NCI-H2029 treated with DMSO at 0.1 percent for 48 hours (cell line): Measurements from ENCODE around the gene BAHCC1.

Experiments
- DNase-seq: peaks from one replicate; lab custom pipeline; 2025; lab: John Stamatoyannopoulos, UW

The BAHCC1 gene

DNA sequence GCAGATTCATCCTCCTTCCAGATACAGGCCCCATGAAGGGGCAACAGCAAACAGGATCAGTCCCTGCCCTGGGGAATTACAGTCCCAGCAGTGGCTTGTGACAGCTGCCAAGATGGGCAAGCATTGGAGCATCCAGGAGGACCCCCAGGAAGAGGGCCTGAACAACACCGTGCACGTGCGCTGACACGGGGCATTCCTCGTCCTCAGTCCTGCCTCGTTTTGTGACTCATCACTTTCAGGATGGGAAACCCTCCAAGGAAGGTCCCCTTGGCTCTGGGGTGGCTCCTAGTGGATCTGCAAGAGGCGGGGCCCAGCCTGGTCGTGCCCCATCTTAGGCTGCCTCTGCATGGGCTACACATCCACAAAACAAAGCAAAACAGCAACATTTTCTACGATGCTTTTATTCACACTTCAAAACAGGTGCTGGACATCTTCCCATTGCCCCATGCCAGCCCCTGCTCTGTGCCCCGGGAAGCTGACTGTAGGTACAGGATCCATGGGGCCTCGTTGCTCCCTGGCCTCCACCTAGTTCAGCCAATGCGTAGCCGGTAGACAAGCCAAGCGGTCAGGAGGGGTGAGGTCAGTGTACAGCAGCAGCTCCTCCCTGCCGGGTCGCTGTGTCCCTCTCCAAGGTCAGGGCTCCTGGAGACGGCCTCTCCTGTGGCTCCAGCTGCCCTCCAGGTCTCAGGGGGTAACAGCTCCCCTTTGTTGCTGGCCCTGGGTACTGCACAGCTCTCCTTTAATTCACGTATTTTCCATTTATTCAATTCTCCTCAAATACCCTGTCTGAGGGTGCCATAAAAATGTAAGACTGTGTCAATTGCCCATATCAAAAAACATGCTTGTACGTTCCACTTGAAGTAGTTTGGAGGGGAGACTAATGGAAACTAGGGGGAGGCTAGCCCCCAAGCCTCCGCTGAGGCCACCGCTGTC is 85.1 kb downstream of the BAHCC1 start:
- no peak for DNase-seq

GRCh38 chr17:81481073-81481799 is 86.0 kb downstream of the BAHCC1 start:
- peak; percentile 22 for DNase-seq

GRCh38 chr17:81481815-81482505 is 86.7 kb downstream of the BAHCC1 start:
- no peak for DNase-seq

DNA sequence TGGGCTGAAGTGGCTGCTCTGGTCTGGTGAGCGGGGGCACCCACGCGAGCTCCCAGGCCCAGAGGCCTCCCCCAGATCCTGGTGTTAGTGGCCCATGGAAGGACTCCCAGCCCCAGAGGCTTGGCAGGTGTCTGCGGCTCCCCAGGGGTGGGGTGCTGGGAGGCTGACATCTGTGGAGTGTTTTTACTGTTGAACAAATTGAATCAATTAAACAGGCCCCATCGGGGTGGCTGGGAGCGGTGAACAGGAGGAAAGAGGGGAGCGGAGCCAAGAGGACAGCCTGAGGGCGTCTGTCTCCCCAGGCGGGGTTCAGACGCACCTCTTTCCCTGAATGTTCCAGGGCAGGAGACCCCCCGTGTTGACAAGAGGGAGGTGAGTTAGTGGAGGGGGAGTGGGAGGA is 87.4 kb downstream of the BAHCC1 start:
- no peak for DNase-seq

DNA sequence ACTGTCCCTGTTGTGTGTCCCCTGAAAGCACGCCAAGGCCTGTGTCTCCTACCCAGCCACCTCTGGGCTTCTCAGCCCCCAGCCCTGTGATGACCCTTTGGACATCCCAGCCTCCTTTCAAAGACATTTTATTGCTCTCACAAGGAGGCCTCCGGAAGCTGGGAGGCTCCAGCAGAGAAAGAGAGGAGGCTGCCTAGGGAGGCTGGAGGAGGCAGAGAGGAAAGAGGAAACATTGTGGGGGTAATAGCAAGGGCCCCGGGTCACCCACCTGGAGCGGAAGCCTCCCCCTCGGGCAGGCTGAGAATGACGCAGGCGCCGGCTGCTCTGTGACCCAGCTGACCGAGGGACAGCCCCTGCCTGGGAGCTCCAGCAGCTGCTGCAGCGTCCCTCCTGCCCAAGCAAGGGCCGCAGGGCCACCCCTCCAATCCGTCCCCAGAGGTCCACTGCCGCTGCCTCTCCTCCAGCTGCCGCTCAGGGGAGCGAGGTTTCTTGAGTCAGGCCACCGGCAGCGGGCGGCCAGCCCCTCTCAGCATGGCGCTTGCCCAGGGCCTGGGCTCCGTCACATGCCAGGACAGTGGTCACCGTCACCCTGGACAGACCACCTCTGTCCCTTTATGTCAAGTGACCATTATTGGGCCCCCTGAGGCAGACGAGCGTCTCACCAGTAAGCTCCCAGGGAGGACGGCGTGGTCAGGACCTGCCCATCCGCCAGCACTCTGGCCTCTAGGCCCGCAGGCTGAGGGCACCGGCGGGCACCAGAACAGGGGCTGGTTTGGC is 88.0 kb downstream of the BAHCC1 start:
- DNase-seq: no peak

- no peak for DNase-seq
Measured at GRCh38 chr17:81483862-81484194, 88.6 kb downstream of the BAHCC1 start.

DNA sequence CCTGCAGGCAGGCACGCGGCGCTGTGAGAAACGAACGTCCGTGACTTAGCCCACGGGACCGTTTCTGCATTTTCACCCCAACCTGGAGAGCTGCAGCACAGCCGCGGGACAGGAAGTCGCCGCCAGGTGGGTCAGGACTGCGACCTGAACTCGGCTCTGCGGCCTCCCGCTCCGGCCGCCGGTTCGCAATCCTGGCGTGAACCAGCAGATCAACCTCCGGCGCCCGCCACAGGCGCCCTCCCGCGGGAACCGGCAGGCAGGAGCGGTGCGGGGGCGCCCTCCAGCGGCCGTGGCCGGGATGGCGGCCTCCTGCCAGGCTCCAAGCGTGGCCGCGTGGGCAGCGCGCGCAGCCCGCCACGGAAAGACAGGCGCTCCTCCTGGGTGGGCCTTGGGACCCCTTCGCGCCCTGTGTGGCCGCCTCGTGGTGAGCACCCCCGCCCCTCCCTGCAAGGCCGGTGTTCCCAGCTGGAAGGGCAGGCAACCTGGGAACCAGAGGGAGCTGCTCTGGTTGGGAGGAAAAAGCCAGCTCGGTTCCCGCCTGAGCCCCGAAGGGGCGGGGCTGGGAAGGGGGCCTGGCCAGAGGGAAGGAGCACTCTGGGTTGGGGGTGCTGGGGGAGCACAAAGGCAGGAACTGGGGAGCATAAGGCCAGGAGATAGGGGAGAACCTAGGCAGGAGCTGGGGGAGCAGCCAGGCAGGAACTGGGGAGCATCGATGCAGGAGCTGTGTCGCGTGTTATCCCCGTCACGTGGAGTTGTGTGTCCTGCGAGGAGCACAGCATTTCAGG is 89.1 kb downstream of the BAHCC1 start:
- peak; percentile 12 for DNase-seq

GRCh38 chr17:81486199-81486810 is 91.0 kb downstream of the BAHCC1 start:
- DNase-seq: no peak

- no peak for DNase-seq
Measured at GRCh38 chr17:81487089-81487486, 91.8 kb downstream of the BAHCC1 start.

DNA sequence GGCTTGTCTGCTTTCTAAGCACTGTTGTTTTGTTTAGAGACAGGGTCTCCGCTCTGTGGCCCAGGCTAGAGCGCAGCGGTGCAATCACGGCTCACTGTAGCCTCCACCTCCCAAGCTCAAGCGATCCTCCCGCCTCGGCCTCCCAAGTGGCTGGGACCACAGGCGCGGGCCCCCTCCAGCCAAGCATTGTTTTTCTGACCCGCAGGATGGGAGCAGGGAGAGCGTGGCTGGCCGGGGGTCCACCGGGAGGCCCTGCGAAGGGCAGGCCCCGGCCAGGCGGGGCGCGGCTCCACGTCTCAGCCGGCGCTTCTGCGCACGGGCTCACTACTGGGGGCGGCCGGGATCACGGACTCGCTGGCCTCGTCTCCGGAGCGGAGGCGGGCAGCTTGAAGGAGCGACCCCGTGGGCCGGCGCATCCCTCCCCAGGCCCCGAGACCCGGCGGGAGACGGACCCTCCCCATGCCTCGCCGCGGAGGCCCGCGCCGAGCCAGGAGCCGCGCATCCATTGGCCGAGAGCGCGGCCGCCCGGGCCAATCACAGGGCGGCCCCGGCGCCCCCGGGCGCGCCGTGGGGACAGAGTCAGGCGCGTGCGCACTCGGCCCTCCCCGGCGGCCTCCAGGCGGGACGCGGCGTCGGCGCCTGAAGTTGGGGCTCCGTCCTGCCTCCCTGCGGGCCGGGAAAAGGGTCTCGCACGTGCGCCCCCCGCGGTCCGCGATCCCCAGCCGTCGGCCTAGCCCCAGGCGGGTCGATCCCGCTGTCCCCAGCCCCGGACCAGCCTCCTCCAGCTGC is 92.4 kb downstream of the BAHCC1 start:
- no peak for DNase-seq

DNA sequence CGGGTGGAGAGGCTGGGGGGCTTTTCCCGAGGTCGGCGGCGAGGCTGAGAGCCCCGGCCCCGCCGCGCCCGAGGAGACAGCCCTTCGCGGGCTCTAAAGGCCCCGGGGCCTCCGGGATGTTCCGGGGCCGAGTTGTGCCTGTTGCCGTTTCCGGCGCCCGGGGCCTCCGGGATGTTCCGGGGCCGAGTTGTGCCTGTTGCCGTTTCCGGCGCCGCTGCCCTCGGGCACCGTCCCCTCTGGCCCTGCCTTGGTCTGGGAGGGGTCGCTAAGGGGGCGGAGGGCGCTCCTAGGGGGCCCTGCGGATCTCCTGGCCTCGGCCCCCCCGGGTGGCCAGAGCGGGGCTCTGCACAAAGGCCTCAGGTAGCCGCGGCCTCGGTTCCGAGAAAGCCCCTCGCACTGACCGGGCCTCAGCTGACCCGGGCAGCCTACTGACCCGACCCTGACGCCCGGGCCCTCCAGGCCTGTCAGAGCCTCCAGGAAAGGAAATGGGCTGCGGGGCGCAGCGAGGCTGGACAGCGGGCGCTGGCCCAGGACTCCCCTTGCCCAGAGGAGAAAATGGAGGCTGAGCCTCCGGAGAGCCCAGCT is 93.1 kb downstream of the BAHCC1 start:
- no peak for DNase-seq

- DNase-seq: no peak
Measured at GRCh38 chr17:81489012-81489997, 94.0 kb downstream of the BAHCC1 start.

- DNase-seq: no peak
Measured at GRCh38 chr17:81489998-81490992, 95.0 kb downstream of the BAHCC1 start.

GRCh38 chr17:81491181-81491581 is 95.9 kb downstream of the BAHCC1 start:
- DNase-seq: no peak

- DNase-seq: no peak
Measured at GRCh38 chr17:81491761-81492160, 96.5 kb downstream of the BAHCC1 start.

GRCh38 chr17:81492202-81492601 is 96.9 kb downstream of the BAHCC1 start:
- no peak for DNase-seq

DNA sequence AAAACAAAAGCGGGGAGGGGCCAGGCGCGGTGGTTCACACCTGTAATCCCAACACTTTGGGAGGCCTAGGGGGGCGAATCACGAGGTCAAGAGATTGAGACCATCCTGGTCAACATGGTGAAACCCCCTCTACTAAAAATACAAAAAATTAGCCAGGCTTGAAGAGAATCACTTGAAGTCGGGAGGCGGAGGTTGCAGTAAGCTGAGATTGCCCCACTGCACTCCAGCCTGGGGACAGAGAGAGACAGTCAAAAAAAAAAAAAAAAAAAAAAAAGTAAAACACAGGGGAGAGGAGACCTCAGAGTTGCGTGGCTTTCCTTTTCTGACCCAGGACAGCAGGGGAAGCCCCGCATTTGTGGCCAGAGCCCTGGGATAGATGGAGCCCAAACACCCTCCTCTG is 97.4 kb downstream of the BAHCC1 start:
- no peak for DNase-seq
